B cell (primary cell): ENCODE data around the gene PIPOX. TPM values are rescaled to one million over a fixed set of nuclear protein-coding genes. Genes with fewer than 3 reads are reported as not detected.

Experiments
- ATAC-seq: fragments of 200-7000 bp; cut with Tn5 transposase; one replicate; pipeline ENCODE4 v1.10.0; 2021; ENCODE audit warnings: low read depth, mild to moderate bottlenecking, moderate number of reproducible peaks, moderate library complexity
- CTCF ChIA-PET: fragments of 350-600 bp; sonication (Branson Sonifier 250); formaldehyde crosslinking; loops from one replicate; lab custom pipeline; 2021; ENCODE audit warnings: antibody characterized with exemption, inconsistent platforms; lab: Charles Lee
- POLR2A ChIA-PET: fragments of 350-600 bp; sonication (Branson Sonifier 250); formaldehyde crosslinking; loops from one replicate; lab custom pipeline; 2021; ENCODE audit warnings: antibody characterized with exemption; lab: Charles Lee
- DNase-seq: peaks from one replicate; pipeline ENCODE4 v3.0.0; 2013
- H2AFZ ChIP-seq: 2 replicates; pipeline ENCODE4 v1.6.1; 2012; ENCODE audit warnings: mild to moderate bottlenecking, low read depth, low read length; ENCODE audit not compliant: insufficient read depth, poor library complexity, severe bottlenecking
- H3K27ac ChIP-seq, 2 donors: 1 replicate in 1 of 2; 2 replicates in 1 of 2; pipeline ENCODE4 v1.5.1; 2012 to 2013; ENCODE audit warnings: low read length in 2 of 2, mild to moderate bottlenecking in 2 of 2, moderate library complexity in 1 of 2
- H3K27me3 ChIP-seq, 4 experiments: fragments of 200-600 bp in 1 of 4; sonication (generic) in 1 of 4; replicated peaks in 1 of 4; 1 replicate in 2 of 4; 2 replicates in 2 of 4; pipeline versions ENCODE4 v1.6.1 to v1.7.0; 2013 to 2016; ENCODE audit warnings: low read length in 3 of 4, mild to moderate bottlenecking in 2 of 4, mixed read lengths in 1 of 4, moderate library complexity in 1 of 4; ENCODE audit not compliant: insufficient read depth in 4 of 4, control insufficient read depth in 3 of 4; ENCODE audit errors: control extremely low read depth in 1 of 4
- H3K36me3 ChIP-seq, 2 experiments: replicated peaks in 1 of 2; 1 replicate in 1 of 2; 2 replicates in 1 of 2; pipeline versions ENCODE4 v1.6.1 to v1.7.1; 2013; ENCODE audit warnings: low read length in 1 of 2; ENCODE audit not compliant: insufficient read depth in 2 of 2, control insufficient read depth in 1 of 2; ENCODE audit errors: control extremely low read depth in 1 of 2, extremely low read depth in 1 of 2
- H3K4me1 ChIP-seq, 2 donors: fragments of 200-600 bp in 1 of 2; sonication (generic) in 1 of 2; 1 replicate in 1 of 2; 2 replicates in 1 of 2; pipeline versions ENCODE4 v1.5.1 to v1.6.1; 2013 to 2017; ENCODE audit warnings: low read length in 2 of 2; ENCODE audit not compliant: control insufficient read depth in 2 of 2, insufficient read depth in 2 of 2
- H3K4me2 ChIP-seq: replicated peaks from 2 replicates; pipeline ENCODE3; 2012; ENCODE audit warnings: mild to moderate bottlenecking, low read depth, low read length; ENCODE audit not compliant: poor library complexity, severe bottlenecking
- H3K4me3 ChIP-seq, 5 experiments: fragments of 200-600 bp in 1 of 5; sonication (generic) in 1 of 5; 1 replicate in 3 of 5; 2 replicates in 2 of 5; pipeline versions ENCODE4 v1.5.1 to v1.7.0; 2011 to 2016; ENCODE audit warnings: low read length in 4 of 5, mild to moderate bottlenecking in 4 of 5, low read depth in 2 of 5, control low read depth in 1 of 5, moderate library complexity in 1 of 5; ENCODE audit not compliant: insufficient read depth in 1 of 5; ENCODE audit errors: control extremely low read depth in 1 of 5, extremely low read depth in 1 of 5
- H3K79me2 ChIP-seq: fragments of 200-600 bp; sonication (generic); one replicate; pipeline ENCODE4 v1.6.0; 2016; ENCODE audit warnings: low read length; ENCODE audit not compliant: control insufficient read depth, insufficient read depth
- H3K9ac ChIP-seq: fragments of 200-600 bp; sonication (generic); 2 replicates; pipeline ENCODE4 v1.6.1; 2017; ENCODE audit warnings: mild to moderate bottlenecking, low read length, moderate library complexity
- H3K9me3 ChIP-seq, 3 donors: one replicate each; pipeline versions ENCODE4 v1.6.1 to v1.7.1; 2013; ENCODE audit warnings: low read length in 2 of 3; ENCODE audit not compliant: control insufficient read depth in 2 of 3, insufficient read depth in 1 of 3; ENCODE audit errors: control extremely low read depth in 1 of 3
- H4K20me1 ChIP-seq: 2 replicates; pipeline ENCODE4 v1.6.0; 2012; ENCODE audit warnings: mild to moderate bottlenecking, low read length; ENCODE audit not compliant: insufficient read depth, control insufficient read depth, poor library complexity, severe bottlenecking
- H3K27ac Mint-ChIP-seq: one replicate; pipeline ENCODE4 v1.8.0; 2021; ENCODE audit warnings: mixed read lengths
- H3K27me3 Mint-ChIP-seq: one replicate; pipeline ENCODE4 v1.8.0; 2021; ENCODE audit warnings: mixed read lengths
- H3K4me1 Mint-ChIP-seq: one replicate; pipeline ENCODE4 v1.8.0; 2021; ENCODE audit warnings: mixed read lengths
- H3K4me3 Mint-ChIP-seq: one replicate; pipeline ENCODE4 v1.8.0; 2021; ENCODE audit warnings: mixed read lengths
- H3K9me3 Mint-ChIP-seq: one replicate; pipeline ENCODE4 v1.8.0; 2022; ENCODE audit warnings: mixed read lengths; ENCODE audit not compliant: insufficient read depth
- CTCF ChIP-seq: fragments of 200-600 bp; IDR thresholded peaks from one replicate; pipeline ENCODE4 v1.8.0; 2022; ENCODE audit warnings: antibody characterized with exemption, mild to moderate bottlenecking
- EZH2 ChIP-seq: IDR thresholded peaks from 2 replicates; pipeline ENCODE4 v1.6.1; 2012; ENCODE audit warnings: borderline replicate concordance, low read depth, mild to moderate bottlenecking, moderate library complexity, low read length; ENCODE audit not compliant: insufficient read depth, poor library complexity, severe bottlenecking
- WGBS: methylation state at CpG from one replicate; pipeline ENCODE4 v1.1.5; 2013; ENCODE audit warnings: missing lambda C conversion rate; ENCODE audit not compliant: insufficient coverage; 5-methylcytosine and 5-hydroxymethylcytosine counted together
- intact Hi-C: fragments of 100-400 bp; cut with micrococcal nuclease; formaldehyde crosslinking; loops from one replicate; pipeline ENCODE4 v1.10.0; 2022
- polyA plus RNA-seq: library from polyadenylated mRNA; depleted of rRNA; stranded (reverse); fragments of >200 nt; gene quantifications from 2 replicates; pipeline ENCODE4 v1.2.3, GENCODE V29; 2012
- total RNA-seq, 2 donors: library from RNA; stranded (reverse); fragments of 120-200 nt in 1 of 2; gene quantifications; 1 replicate in 1 of 2; 2 replicates in 1 of 2; pipeline versions ENCODE4 v1.2.3 to v1.2.4, GENCODE V29; 2013 to 2022

The PIPOX gene
- total and polyA plus RNA-seq, 2 donors (not counting 1 experiment from before 2014, with no cell fraction given): 0.95 to 15.0 TPM

- H3K4me3 Mint-ChIP-seq: no peak overlapping the region
- POLR2A ChIA-PET: interaction anchor here (0.6 kb wide), 1 partner anchor 64 kb away, joined by 3 read pairs; no protein-coding TSS in a partner anchor
- Histone ChIP-seq H3K4me2 (no peak overlapping the region), H3K27ac (no peak overlapping the region), H3K4me3 (no peak overlapping the region), H3K4me1 (no peaks in the 10 kb centered on the region), H3K9ac (no peak overlapping the region), H2AFZ (no peak overlapping the region), H3K79me2 (no peaks in the 10 kb centered on the region), H3K27me3 (no peaks in the 10 kb centered on the region), H3K9me3 (no peaks in the 10 kb centered on the region), H3K36me3 (peaks cover 0 to 50% of the 10 kb centered on the region in 2 experiments), H4K20me1 (no peaks in the 10 kb centered on the region)
- no peaks in the 10 kb centered on the region for H3K4me1 Mint-ChIP-seq
- WGBS: 98% methylated on average over 6 of the region's 7 CpGs
- no peaks in the 10 kb centered on the region for H3K9me3 Mint-ChIP-seq
- H3K27ac Mint-ChIP-seq: no peak overlapping the region
- DNase-seq (no peak), ATAC-seq (no peak)
- no peak for TF ChIP-seq CTCF
- no peak for TF ChIP-seq EZH2
- CTCF ChIA-PET: interaction anchor here (2.2 kb wide), 1 partner anchor 112 kb away, joined by 8 read pairs; no protein-coding TSS in a partner anchor
- intact Hi-C loops: no loop called here
- no peaks in the 10 kb centered on the region for H3K27me3 Mint-ChIP-seq
Measured at GRCh38 chr17:29076722-29077121, 33.8 kb downstream of the PIPOX start.

GRCh38 chr17:29077320-29077719 lies 34.4 kb downstream of the PIPOX start:
- Histone ChIP-seq H3K9ac (no peak overlapping the region), H3K4me3 (no peak overlapping the region), H3K79me2 (no peaks in the 10 kb centered on the region), H3K9me3 (no peaks in the 10 kb centered on the region), H2AFZ (no peak overlapping the region), H4K20me1 (no peaks in the 10 kb centered on the region), H3K36me3 (peaks cover 0 to 54% of the 10 kb centered on the region in 2 experiments), H3K4me2 (no peak overlapping the region), H3K4me1 (no peaks in the 10 kb centered on the region), H3K27me3 (no peaks in the 10 kb centered on the region), H3K27ac (no peak overlapping the region)
- TF ChIP-seq CTCF: no peak
- no peak for TF ChIP-seq EZH2
- ChIA-PET POLR2A (interaction anchor here (0.6 kb wide), 2 partner anchors 64 to 302 kb away, joined by 3 to 5 read pairs; no protein-coding TSS in a partner anchor), CTCF (interaction anchor here (2.2 kb wide), 1 partner anchor 113 kb away, joined by 8 read pairs; no protein-coding TSS in a partner anchor)
- H3K27me3 Mint-ChIP-seq: no peaks in the 10 kb centered on the region
- H3K9me3 Mint-ChIP-seq: no peaks in the 10 kb centered on the region
- no peak overlapping the region for H3K4me3 Mint-ChIP-seq
- no peaks in the 10 kb centered on the region for H3K4me1 Mint-ChIP-seq
- WGBS: 93% methylated on average over 6 of the region's 7 CpGs
- H3K27ac Mint-ChIP-seq: no peak overlapping the region
- ATAC-seq (no peak), DNase-seq (no peak)
- intact Hi-C loops: no loop called here
